ENCODE data around the gene RASSF9.
A peak's percentile ranks its signal among the peaks of the same experiment; 100 is the strongest.

The RASSF9 gene

GRCh38 chr12:85821759-85822158 is 14.4 kb downstream of the RASSF9 start:
- DNase-seq (ENCODE audit: low read depth in 2 of 2): no peak

- no peak for DNase-seq (ENCODE audit: low read depth in 2 of 2)
These were observed 15.0 kb downstream of the RASSF9 start for GRCh38 chr12:85821206-85821605.

GRCh38 chr12:85820101-85820500 is 16.1 kb downstream of the RASSF9 start:
- no peak for DNase-seq (ENCODE audit: low read depth in 2 of 2)

GRCh38 chr12:85814741-85815140 is 21.5 kb downstream of the RASSF9 start:
- DNase-seq (ENCODE audit: low read depth in 2 of 2): no peak

- no peak for DNase-seq (ENCODE audit: low read depth in 2 of 2)
These were observed 22.1 kb downstream of the RASSF9 start for GRCh38 chr12:85814071-85814470.

- DNase-seq (ENCODE audit: low read depth in 2 of 2): no peak
These were observed 26.7 kb downstream of the RASSF9 start for GRCh38 chr12:85809500-85809899.

- no peak for DNase-seq (ENCODE audit: low read depth in 2 of 2)
These were observed 28.5 kb downstream of the RASSF9 start for GRCh38 chr12:85807730-85808129.

- no peak for DNase-seq (ENCODE audit: low read depth in 2 of 2)
These were observed 30.6 kb downstream of the RASSF9 start for GRCh38 chr12:85805654-85806053.

GRCh38 chr12:85804663-85805062 is 31.5 kb downstream of the RASSF9 start:
- DNase-seq (ENCODE audit: low read depth in 2 of 2): no peak

- DNase-seq (ENCODE audit: low read depth in 2 of 2): no peak
These were observed 32.3 kb downstream of the RASSF9 start for GRCh38 chr12:85803923-85804322.

- no peak for DNase-seq (ENCODE audit: low read depth in 2 of 2)
These were observed 33.0 kb downstream of the RASSF9 start for GRCh38 chr12:85803231-85803630.

- DNase-seq (ENCODE audit: low read depth in 2 of 2): no peak
These were observed 38.1 kb downstream of the RASSF9 start for GRCh38 chr12:85798122-85798521.

- no peak for DNase-seq (ENCODE audit: low read depth in 2 of 2)
These were observed 40.2 kb downstream of the RASSF9 start for GRCh38 chr12:85796001-85796400.

- DNase-seq (ENCODE audit: low read depth in 2 of 2): peak; percentile 27 to 28
These were observed 41.7 kb downstream of the RASSF9 start for GRCh38 chr12:85794531-85794930.

- DNase-seq (ENCODE audit: low read depth in 2 of 2): peak in 1 of 2 experiments; percentile 1
These were observed 52.0 kb downstream of the RASSF9 start for GRCh38 chr12:85784096-85784720.

- no peak for DNase-seq (ENCODE audit: low read depth in 2 of 2)
These were observed 53.5 kb downstream of the RASSF9 start for GRCh38 chr12:85782711-85783110.

GRCh38 chr12:85781766-85782165 is 54.4 kb downstream of the RASSF9 start:
- DNase-seq (ENCODE audit: low read depth in 2 of 2): no peak

- DNase-seq (ENCODE audit: low read depth in 2 of 2): no peak
These were observed 56.4 kb downstream of the RASSF9 start for GRCh38 chr12:85779768-85780167.

GRCh38 chr12:85775091-85775490 is 61.1 kb downstream of the RASSF9 start:
- no peak for DNase-seq (ENCODE audit: low read depth in 2 of 2)

- no peak for DNase-seq (ENCODE audit: low read depth in 2 of 2)
These were observed 70.7 kb downstream of the RASSF9 start for GRCh38 chr12:85765453-85765869.

GRCh38 chr12:85759623-85760022 is 76.6 kb downstream of the RASSF9 start:
- no peak for DNase-seq (ENCODE audit: low read depth in 2 of 2)

GRCh38 chr12:85759091-85759490 is 77.1 kb downstream of the RASSF9 start:
- DNase-seq (ENCODE audit: low read depth in 2 of 2): no peak

GRCh38 chr12:85755760-85756159 is 80.4 kb downstream of the RASSF9 start:
- no peak for DNase-seq (ENCODE audit: low read depth in 2 of 2)

Measured in fibroblast of skin of left quadriceps (primary cell).